ENCODE data around the gene MYLK3.
"Not testable (repeated sequence)": the region's sequence is repeated elsewhere in the genome, so short reads cannot be mapped to it uniquely, and the experiment has no call there.

MYLK3 gene

DNA sequence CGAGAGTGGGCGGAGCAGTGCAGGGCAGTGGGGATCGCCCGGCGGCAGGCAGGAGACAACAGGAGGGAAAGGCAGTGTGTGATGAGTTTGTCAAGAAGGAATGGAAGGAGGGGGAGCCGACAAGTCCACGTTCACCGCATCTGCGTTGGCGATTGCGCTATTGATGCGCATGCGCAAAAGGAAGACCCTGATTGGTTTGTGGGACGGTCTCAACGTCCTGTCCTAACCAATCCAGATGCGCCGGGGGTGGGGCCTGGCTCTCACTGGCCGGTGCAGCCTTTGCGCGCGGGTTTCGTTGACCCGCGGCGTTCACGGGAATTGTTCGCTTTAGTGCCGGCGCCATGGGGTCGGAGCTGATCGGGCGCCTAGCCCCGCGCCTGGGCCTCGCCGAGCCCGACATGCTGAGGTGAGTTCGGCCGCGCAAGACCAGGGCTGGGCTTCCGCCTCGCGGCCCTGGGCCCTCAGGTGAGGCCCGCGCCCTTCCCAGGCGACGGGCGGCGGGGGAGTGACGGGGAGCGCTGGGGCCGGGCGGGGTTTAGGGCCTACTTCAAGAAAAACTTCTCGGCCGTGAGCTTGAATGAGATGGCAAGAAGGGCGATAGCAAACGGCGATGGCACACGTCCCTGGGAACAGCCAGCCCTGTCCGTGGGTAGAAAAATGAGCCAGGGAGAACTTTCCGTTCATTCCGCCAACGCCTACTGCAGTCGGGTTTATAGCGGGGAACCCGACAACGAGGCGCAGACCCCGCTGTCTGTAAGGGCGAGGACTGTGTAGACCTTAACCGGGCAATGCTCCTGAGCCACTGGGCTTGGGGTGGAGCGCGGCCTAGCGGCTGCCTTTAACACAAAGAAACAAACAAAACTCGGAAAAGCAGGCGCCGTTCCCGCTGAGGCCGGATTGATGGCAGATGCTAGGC, 58.5 kb downstream of the MYLK3 start, which contains the start of gene ORC6:
TSS of gene ORC6 (plus strand) at position 295 of the 916 bp plus-strand sequence. CDS start at position 342, 47 bp downstream.
- peak; percentile 96 for DNase-seq (ENCODE audit: low read depth)

GRCh38 chr16:46688654-46689364, 59.3 kb downstream of the MYLK3 start, which contains the start of gene VPS35:
TSS of gene VPS35 (minus strand) at chr16:46689178. CDS start at chr16:46689133, 45 bp downstream.
- peak; percentile 99 for DNase-seq (ENCODE audit: low read depth)

DNA sequence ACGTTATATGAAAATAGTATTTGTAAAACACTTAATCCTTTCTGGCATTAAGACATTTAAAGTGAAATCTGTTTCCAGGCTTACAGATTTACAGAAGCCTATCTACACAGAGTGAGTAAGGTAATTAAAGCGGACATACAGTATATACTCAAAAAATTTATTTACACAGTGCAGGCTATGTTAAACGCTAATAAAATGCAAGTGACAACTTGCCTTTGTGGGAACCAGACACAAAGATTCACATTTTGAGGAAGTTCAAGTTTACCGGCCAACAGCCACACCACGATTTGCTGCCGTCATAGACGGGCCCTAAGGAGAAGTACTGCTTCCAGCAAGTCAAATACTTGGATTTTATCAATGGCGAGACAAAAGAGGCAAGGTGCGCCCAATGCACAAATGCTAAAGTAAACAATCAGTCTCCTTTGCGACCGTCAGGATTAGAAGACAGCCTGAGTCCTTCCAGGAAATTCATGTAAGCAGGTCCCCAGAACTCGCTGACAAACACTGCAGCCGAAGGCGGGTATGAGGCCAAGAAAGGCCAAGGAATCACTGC, 60.0 kb downstream of the MYLK3 start:
- DNase-seq (ENCODE audit: low read depth) = no peak

DNA sequence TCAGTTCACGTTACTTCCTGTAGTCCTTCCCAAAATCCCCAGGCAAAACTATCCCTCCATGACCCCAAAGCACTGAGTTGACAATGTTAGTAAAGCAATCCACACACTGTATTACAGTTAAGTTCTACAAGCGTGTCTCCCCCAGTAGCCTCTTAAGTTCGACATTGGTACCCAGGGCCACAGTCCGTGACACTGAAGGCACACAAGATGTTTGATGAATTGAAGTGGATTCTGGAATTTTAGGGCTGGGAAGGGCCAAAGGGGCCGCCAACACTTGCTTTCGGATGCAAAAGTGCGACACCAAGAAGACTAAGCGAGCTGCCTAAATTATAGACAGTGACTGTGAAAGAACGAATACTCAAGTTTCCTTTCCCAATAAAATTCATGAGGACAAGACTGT, 60.7 kb downstream of the MYLK3 start:
- DNase-seq (ENCODE audit: low read depth) = no peak

DNA sequence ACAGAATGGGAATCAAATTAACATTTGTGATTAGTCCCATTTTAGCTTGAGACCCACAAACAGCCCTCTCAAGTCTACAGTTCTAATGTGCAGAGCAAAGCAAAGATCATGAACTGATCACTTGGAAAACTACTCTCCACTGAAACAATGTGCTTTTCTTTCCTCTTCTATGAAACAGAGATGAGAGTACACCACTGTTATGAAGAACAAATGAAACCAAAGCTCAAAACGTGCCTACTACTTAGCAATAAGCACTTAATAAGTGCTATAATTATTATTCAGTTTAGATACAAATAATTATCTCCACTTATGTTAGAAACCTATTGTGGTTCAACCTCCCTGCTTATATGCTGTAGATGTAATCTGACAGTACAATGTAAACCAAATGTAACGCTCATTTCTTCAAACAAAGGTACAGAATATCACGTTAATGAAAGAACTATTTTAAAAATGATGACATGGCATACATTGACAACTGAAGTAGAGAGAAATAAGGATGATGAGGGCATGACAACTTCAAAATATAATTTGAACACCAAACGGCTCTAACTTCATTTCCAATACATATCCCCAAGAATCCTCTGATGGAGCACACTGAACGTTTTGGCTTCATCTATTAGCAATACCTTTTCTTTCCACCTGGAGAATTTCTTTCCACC, 61.2 kb downstream of the MYLK3 start:
- DNase-seq (ENCODE audit: low read depth) = no peak

GRCh38 chr16:46681867-46682266, 66.3 kb downstream of the MYLK3 start:
- DNase-seq (ENCODE audit: low read depth) = not testable (repeated sequence)

DNA sequence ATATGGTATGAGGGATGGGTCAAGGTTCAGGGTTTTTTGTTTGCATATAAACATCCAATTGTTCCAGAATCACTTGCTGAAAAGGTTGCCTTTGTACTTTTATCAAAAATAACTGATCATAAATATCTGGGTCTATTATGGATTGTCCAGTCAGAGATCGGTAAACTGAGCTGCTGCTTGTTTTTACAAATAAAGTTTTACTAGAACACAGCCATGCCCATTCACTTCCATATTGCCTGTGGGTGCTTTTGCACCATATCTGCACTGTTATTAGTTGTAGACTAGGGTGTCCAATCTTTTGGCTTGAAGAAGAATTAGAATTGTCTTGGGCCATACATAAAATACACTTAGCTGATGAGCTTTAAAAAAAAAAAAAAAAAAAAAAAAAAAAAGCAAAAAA, 70.2 kb downstream of the MYLK3 start:
- not testable (repeated sequence) for DNase-seq (ENCODE audit: low read depth)

- DNase-seq (ENCODE audit: low read depth) = peak; percentile 19
Observed at GRCh38 chr16:46673320-46674013, 74.7 kb downstream of the MYLK3 start.

GRCh38 chr16:46662123-46662522, 86.0 kb downstream of the MYLK3 start:
- no peak for DNase-seq (ENCODE audit: low read depth)

DNA sequence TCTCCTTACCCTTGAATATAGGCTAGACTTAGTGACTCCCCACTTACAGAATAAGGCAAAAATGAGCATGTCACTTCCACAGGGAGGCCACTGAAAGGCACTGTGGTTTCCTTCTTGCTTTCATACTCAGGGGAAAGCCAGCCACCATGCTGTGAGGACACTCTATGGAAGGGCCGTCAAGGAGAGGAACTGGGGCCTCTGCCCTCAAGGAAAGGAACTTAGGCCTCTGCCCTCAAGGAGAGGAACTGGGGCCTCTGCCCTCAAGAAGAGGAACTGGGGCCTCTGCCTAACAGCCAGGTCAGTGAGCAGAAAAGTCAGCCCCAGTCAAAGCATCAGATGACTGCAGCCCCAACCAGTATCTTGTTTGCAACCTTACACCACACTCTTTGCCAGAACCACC, 89.2 kb downstream of the MYLK3 start:
- DNase-seq (ENCODE audit: low read depth) = no peak

Data from activated T-cell treated with anti-CD3 and anti-CD28 coated beads for 24 hours (primary cell).